GM18520 (cell line): ENCODE results near the gene PPME1.
"Not testable (repeated sequence)": the region's sequence is repeated elsewhere in the genome, so short reads cannot be mapped to it uniquely, and the experiment has no call there.

Experiments used
- ATAC-seq: cut with Tn5 transposase; IDR thresholded peaks from one replicate; pipeline ENCODE4 v1.9.1; 2021; ENCODE audit not compliant: unreplicated experiment

Gene PPME1, protein sequence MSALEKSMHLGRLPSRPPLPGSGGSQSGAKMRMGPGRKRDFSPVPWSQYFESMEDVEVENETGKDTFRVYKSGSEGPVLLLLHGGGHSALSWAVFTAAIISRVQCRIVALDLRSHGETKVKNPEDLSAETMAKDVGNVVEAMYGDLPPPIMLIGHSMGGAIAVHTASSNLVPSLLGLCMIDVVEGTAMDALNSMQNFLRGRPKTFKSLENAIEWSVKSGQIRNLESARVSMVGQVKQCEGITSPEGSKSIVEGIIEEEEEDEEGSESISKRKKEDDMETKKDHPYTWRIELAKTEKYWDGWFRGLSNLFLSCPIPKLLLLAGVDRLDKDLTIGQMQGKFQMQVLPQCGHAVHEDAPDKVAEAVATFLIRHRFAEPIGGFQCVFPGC

DNA sequence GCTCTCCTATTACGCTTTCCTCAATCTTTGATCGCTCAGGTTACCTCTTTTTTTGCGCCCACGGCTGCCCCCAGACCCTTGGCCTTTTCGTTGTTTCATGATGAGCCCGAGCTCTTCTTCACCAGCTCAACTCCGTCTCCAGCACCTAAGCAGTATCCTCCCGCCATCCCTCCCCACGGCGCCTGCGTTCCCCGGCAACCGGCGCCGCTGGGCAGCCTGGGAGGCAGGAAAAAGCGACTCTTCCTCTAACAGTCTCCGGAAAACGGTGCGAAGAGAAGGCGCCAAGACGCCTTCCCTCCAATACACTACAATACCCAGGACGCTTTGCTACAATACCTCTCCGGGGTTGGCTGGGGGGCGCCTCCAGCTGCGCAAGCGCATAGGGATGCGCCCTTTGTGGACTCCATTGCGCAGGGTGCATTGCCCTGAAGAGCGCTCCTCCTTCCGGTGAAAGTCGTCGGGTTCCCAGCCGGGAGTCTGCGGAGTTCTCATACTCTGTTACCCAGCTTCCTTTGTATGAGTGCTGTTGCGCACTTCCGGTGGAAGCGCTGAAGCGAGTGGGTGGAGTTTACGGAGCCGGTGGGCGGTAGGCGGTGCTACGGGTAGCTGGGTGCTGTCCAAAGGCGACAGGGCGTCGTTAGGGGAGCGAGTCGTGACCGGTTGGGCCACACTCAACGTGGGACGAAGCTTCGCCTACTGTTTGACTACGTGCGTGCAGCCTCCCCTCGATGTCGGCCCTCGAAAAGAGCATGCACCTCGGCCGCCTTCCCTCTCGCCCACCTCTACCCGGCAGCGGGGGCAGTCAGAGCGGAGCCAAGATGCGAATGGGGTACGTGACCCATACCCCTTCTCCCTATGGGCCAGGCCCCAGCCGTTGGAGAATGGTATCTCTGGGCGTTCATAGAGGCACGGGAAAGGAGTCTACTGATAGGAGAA lies at the start of gene PPME1, which contains the start of gene C2CD3:
PPME1 (plus strand) TSS at position 596 of the 936 bp plus-strand sequence; CDS start at position 729, 133 bp downstream.
C2CD3 (minus strand) TSS at position 309 of the 936 bp plus-strand sequence; CDS start at position 99, 210 bp downstream.
- ATAC-seq: peak; percentile 94

DNA sequence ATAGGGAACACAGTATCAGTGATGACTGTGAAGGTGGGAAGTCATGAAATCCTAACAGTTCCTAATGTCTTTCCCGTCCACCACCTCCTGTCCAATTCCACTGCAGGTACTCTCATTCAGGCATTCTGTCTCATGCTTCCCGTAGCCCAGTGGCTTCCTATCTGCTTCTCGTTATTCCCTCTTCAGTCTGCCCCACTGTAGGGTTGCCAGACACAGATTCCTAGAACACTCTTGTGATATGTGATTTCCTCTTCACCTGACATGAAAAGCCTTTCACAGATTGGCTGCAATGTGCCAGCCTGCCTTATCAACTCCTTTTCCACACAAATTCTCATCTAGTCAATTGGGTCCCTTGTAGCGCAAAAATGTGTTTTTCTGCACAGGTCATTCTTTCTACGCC lies 49.3 kb upstream of the PPME1 start:
- ATAC-seq: no peak

DNA sequence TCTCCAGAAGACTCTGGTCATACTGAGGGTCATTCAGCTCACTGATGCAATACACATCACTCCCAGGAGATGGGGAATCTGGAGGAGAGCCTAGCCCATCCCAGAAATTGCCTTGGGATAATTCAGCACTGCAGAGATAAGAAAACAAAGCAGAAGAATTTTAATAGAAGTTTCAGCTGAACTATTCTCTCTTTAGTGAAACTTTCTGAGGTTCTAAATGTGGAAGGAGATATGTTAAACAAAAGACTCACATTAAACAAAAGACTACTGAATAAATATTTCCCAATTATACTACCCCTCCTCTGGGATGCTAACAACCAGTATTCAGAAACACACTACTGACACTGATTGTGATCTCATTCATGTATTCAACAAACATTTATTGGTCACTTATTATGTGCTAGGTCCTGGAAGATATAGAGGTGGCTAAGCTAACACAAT lies 48.1 kb upstream of the PPME1 start:
- no peak for ATAC-seq

DNA sequence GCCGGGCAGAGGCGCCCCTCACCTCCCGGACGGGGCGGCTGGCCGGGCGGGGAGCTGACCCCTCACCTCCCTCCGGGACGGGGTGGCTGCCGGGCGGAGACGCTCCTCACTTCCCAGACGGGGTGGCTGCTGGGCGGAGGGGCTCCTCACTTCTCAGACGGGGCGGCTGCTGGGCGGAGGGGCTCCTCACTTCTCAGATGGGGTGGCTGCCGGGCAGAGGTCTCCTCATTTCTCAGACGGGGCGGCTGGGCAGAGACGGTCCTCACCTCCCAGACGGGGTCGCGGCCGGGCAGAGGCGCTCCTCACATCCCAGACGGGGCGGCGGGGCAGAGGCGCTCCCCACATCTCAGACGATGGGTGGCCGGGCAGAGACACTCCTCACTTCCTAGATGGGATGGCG lies 42.0 kb upstream of the PPME1 start:
- not testable (repeated sequence) for ATAC-seq

DNA sequence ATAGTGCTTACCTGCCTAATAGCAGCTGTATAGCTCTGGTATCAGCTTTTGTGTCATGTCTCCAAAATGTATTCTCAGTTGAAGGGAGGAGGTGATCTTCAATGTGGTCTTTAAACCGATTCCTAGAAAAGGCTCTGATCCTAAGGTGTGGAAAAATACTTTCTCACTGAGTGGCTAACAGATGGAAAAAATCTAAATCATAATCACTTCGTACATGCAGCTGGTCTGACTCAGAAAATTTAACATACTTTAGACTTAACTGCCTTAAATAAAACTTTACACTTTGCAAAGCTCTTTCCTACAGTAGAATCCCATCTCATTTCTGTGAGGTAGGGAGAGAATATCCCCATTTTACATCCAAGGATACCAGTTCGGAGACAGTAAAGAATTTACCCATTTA lies 38.3 kb upstream of the PPME1 start:
- ATAC-seq: no peak

DNA sequence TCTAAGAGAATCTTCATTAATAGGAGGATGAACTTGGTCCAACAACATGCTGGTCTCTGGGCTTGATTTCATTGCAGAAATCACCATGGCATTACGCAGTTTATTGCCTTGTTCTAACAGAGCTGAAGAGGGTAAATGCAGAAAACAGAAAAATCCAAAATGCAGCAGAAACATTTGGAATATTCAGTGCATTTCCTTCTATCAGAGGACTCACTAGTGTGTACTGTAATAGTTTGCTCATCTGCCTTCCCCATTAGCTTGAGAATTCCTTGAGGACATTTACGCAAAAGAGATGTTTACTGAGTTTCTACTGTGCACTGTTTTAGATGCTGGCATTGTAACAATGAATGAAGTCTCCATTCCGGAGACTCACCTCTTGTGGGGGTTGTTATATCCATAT lies 37.7 kb upstream of the PPME1 start:
- no peak for ATAC-seq

DNA sequence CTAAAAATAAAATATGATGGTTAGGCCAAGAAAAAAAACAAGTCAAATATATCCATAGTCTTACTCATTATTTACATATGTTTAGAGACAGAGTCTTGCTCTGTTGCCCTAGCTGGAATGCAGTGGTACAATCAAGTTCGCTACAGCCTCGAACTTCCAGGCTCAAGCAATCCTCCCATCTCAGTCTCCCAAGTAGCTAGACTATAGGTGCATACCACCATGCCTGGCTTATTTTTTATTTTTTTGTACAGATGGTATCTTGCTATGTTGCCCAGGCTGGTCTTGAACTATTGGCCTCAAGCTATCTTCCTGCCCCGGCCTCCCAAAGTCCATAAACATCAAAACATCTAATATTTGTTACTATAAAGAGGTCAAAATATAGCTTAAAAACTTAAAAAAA lies 36.4 kb upstream of the PPME1 start:
- ATAC-seq: no peak

DNA sequence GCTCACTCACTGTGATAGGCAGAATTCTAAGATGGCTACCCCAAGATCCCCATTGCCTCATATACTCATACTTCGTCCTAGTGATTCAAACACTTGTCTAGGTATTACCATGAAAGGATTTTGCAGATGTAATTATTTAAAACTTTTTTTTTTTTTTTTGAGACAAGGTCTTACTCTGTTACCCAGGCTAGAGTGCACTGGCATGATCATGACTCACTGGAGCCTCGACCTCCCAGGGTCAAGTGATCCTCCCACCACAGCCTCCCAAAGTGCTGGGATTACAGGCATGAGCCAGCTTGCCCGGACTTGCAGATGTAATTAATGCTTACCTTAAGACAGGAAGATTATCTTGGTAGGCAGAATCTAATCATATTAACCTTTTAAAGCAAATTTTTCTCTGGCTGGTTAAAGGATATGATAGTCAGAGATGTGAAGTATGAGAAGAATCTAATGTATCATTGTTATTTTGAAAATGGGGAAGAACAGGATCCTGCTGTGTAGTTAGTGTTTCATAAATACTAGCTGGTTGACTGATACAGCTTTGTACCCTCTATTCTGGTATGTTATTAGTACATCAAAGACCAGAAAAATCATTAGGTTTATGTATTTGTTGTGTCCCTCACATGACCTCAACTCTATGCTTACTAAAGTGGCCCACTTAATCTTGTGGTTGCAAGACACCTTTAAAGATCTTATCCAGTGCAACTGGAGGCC lies 35.8 kb upstream of the PPME1 start:
- no peak for ATAC-seq

DNA sequence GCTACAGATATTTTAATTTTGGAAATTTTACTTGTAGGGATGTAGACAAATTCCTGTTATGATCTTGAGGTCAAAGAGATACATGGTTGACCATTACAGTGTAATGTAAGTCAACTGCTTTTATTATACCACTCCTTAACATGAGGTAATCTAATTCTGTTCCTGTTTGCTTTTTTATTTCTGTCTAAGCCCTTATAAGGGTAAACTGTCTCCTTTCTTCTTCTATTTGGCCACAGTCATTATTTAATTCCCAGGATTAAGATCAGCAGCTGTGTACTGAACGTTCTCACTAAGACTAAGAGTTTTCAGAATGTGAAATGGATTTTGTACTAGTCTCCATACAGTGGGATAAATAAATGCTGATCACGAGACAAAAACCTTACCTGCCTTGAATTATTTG lies 33.1 kb upstream of the PPME1 start:
- no peak for ATAC-seq

DNA sequence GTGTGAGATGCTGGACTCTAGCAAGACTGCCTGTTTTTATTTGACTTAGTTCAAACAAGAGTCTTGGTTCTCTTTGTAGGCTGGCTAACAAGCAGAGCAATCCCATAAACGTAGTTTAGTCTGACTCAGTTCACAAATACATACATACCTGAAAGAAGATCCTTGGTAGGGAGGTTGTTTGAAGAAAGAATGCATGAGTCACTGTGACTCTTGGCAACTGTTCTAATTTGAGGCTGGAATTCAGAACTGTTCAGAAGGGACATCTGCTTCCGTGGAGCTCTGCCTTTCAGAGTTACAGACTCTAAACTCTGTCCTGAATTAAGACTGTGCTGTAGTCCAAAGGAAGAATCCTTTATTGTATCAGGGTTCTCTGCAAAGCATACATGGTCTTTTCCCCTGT lies 32.5 kb upstream of the PPME1 start:
- ATAC-seq: no peak

DNA sequence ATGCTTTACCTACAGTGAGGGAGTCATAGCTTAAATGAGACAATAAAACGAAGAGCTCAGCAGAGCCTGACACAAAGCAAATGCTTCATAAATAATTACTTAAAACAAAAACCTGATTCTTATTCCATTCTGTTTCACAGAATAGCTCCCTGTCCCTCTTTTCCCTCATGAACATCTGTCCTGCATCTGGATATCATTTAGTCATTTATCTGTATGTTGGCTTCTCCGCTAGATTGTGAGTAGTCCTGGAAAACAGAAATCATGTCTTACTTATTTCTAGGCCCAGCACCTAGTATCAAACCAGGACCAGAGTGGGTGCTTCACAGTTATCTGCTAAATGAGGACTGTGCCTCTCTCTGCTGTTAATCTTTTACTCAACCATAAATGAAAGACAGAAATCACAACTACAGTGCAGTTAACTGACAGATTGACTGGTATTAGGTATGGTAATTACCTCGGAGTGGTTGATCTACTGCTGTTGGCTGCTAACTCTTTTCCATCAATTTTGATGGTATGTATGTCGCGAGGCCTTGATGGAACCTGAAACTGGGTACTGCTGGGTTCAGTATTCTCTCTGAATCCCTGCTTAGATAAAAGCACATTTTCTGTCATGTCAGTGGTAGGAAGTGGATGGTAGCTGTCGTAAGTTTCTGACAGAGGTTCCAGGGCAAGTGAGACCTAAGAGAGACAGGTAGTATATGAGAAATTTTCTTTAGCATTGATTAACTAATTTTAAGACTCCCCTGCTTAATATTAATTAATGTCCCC lies 31.8 kb upstream of the PPME1 start:
- no peak for ATAC-seq

DNA sequence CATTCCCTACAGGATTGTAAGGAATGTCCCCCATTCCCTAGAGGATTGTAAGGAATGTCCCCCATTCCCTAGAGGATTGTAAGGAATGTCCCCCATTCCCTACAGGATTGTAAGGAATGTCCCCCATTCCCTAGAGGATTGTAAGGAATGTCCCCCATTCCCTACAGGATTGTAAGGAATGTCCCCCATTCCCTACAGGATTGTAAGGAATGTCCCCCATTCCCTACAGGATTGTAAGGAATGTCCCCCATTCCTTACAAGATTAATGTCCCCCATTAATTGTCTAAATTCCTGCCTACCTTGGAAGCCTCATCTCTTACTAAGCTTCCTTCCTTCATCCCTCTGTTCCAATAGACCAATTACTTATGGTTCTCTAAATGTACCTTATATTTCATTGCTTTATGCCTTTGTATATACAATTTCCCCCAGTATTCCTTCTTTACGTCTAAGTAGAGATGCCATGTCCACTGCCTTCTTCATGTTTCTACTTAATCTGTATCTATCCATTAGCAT lies 31.1 kb upstream of the PPME1 start:
- ATAC-seq: not testable (repeated sequence)

DNA sequence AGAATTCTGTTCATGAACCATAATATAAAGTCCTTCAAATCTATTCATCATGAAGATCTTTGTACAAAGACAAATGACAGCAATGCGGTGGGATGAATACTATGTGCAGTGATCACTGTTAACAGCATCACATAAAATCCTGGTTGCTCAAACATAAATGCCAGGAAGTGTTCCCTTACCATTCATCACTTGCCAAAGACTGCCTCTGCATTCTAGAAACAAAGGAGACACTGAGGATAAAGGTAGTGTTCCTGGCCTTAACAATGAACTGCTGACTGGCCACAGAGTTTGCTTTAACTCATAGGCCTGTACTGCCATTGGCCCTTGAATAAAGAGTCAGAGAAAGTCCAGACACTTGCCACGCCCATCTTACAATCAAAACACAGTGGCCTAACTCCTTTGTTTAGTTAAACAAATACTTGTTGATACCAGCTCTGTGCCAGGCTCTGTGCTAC lies 29.8 kb upstream of the PPME1 start:
- no peak for ATAC-seq

DNA sequence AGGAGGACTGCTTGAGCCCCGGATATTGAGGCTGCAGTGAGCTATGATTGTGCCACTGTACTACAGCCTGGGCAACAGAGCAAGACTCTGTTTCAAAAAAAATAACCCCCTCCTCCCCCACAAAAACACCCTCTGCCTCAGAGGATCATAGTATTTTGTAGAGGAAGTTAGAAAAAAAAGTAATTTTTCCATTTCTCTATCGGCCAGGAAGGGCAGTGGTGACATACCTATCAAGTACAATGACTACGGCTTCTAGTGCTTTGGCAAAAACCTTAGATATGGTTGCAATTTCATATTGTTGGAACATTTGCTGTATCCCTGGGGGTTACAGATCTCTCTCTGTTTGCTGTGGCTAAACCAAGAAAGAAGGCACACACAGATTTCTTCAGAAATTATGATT lies 29.2 kb upstream of the PPME1 start:
- no peak for ATAC-seq

DNA sequence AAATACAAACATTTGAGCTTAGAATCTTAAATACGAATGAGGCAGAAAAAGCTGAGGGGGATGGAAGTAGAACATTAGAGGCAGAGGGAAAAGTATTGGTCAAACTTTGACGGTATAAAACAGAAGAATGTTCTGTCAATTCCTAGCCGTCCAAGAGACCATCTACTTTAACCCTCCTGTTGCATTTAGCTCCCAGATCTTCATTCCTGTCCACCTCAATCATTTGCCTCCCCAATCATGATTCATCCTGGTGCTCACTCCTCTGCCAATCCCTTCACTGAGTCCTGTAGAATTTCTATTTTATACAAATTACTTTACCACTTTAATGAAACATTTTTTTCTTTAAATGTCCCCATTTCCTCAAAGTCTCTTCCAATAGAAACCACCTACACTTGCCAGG lies 28.5 kb upstream of the PPME1 start:
- ATAC-seq: no peak

DNA sequence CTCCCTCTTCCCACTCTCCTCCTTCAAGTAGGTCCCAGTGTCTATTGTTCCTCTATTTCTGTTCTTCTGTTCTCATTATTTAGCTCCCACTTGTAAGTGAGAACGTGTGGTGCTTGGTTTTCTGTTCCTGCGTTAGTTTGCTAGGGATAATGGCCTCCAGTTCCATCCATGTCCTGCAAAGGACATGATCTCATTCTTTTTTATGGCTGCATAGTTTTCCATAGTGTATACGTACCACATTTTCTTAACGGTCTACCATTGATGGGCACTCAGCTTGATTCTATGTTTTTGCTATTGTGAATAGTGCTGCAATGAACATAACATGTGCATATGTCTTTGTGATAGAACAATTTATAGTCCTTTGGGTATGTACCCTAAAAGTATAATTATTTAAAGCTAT lies 26.5 kb upstream of the PPME1 start:
- no peak for ATAC-seq

DNA sequence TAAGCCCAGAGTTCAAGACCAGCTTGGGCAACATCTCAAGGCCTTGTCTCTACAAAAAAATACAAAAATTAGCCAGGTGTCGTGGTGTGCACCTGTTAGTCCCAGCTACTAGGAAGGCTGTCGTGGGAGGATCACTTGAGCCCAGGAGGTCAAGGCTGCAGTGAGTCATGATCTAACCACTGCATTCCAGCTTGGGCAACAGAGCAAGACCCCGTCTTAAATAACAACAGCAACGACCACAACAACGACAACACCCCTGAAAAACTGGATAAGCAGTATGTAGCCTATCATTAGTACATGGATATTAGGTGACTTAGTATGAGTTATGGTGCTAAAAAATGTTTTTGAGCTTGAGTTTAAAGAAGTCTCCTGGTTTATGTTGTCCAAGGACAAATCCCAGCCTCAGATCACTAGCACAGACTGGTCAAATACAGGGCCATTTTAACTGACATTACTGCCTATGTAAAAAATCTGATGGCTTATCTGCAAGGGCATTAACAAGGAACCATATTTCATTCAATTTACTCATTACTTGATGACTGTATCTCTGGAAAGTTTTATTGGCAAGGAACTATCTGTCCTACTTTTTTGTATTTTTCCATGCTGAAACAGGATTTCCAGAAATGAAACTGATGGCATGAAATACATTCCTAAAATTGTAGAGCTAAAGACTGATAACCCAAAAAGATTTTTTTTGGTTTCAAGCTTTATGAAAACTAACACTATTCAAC lies 23.7 kb upstream of the PPME1 start:
- ATAC-seq: no peak

DNA sequence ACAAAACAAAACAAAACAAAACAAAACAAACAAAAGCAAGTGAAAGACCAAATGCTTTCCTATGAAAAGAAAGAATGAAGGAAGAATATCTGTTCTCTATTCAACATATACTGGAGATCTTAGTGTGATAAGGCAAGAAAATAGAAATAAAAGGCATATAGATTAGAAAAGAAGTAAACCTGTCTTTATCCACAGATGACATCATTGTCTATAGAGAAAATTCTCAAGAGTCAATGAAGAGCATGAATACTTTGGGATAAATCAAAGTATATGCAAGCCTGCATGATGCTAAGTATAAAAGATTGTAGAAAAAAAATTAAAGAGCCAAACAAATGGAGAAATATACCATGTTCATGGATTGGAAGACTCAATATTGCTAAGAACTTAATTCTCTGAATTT lies 17.9 kb upstream of the PPME1 start:
- ATAC-seq: no peak

DNA sequence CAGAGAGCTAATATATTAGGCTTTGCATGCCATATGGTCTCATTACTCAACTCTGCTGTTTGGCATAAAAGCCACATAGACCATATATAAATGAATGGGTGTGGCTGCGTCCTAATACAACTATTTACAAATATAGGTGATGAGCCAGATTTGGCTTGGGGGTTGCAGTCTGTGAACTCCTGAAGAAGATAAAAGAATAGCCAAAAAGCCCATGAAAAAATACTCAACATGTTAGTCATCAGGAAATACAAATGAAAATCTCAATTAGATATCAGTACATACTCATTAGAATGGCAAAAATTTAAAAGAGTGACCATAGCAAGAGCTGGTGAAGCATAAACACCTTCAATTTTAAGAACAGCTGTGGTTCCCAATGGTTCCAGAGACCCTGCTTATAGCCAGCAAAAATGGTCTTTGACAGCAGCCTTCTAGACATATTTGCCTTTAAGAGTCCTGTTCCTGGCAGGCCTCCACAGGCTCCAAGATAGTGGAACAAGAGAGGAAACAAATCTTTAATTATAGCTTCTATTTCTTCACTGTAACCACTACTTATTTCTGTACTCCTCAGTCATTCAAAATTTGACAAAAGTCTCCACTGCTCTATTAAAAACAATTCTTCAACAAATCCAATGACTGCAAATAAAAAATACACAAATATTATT lies 16.3 kb upstream of the PPME1 start:
- ATAC-seq: no peak
